Activated effector memory CD4-positive, alpha-beta T cell treated with anti-CD3 and anti-CD28 coated beads, Interleukin-2, amount 50 U/mL, for 16 hours (primary cell): ENCODE results near the gene PSMD1.
"Not testable (repeated sequence)": the region's sequence is repeated elsewhere in the genome, so short reads cannot be mapped to it uniquely, and the experiment has no call there.

Experiments used
- DNase-seq: peaks from one replicate; pipeline ENCODE4 v3.0.0-alpha.2; 2020

Gene PSMD1

DNA sequence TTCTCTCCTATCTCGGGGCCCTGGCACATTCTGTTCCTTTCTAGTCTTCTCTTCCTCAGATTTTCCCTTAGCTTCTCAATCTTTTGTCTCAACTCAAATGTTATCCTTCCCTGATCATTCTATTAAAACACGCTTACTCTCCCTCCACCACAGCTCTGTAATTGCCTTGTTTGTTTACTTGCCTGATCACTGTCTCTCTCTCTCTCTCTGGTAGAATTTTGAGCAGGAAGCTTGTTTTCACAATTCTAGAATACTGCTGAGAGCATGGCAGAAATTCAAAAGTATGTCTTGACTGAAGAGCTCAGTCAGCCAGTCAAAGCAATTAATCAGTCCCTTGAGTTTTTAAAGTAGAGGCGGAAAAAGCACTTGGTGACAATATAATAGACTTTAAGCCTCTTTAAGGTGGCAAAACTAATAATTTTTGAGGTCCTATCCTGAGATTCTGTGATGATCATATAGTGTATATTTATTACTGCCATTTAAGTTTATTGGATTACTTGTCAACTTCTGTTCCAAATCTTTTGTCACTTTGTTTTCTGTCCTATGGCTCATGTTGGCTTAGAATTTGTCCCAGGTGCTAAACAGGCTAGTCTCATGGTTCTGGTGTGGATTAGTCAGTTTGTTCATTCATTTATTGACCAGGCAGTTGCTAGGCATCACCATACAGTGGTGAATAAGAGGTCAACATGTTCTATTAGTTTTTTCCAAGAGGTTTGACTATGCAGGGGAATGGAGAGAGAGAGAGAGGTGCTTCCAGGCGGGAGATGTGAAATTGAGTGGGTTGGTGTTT, 2.3 kb downstream of the PSMD1 start:
- no peak for DNase-seq

DNA sequence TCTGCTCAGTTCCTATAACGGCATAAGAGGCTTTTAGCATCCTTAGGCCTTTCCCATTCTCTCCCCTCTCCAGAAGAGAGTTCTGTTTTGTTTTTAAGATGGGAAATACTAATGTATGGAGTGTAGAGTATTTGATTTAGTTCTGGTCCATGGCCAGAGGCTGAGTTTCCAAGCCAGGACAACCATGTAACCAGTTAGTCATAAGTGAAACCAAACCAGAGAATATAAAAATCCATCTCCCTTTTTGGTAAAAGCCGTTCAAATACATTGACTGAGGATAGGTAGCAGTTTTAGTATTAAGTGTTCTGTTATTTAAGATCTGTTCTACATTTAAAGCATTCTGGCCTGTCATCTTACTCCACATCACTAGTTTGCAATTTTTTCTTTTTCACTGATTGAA, 3.1 kb downstream of the PSMD1 start:
- DNase-seq, result no peak

DNA sequence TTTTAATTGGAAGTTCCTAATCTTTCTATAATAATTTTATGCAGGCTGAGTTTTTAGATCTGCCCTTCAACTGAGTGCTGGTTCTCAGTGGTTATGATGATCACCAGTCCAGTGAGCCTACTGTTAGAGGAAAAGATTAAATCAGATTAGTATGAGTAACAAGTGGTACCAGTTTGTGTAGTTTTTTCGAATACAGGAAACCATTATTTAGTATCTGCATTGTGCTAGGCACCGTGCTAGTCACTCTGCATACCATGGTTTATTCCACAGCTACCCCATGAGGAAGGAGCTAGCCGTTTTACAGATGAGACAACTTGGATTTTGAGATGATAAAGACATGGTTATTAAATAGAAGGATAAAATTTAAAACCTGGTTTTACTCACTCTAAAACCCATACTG, 6.1 kb downstream of the PSMD1 start:
- no peak for DNase-seq

DNA sequence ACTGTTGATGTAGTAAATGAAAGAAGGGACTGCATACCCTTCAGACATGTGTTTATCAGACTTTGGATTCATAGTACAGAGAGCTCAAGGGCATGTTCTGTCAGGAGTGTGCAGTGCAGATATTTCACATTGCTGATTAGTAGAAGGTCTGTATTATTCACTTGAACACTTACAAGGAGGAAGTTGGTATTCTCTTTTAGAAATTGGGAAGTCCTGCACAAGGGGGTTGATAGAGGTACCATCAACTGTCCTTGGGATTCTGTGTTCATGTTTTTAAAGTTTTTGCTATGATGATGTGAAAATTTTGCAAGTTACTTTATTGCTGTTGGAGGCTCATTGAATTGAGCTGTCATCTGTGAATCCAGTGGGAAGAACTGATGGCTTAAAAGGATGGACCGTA, 6.7 kb downstream of the PSMD1 start:
- no peak for DNase-seq

DNA sequence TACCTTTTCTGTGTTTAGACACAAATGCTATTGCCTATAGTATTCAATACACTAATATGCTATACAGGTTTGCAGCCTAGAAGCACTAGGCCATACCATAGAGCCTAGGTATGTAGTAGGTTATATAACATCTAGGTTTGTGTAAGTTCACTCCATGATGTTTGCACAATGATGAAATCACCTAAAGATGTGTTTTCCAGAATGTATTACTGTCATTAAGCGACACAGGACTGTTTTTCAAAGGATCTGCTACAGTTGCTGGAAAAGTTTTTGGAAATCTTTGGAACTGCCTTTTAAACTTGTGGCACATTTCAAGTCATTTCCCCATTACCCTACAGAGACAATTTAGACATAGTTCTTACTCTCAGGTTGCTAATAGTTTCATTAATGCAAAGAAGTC, 9.3 kb downstream of the PSMD1 start:
- DNase-seq, result no peak

DNA sequence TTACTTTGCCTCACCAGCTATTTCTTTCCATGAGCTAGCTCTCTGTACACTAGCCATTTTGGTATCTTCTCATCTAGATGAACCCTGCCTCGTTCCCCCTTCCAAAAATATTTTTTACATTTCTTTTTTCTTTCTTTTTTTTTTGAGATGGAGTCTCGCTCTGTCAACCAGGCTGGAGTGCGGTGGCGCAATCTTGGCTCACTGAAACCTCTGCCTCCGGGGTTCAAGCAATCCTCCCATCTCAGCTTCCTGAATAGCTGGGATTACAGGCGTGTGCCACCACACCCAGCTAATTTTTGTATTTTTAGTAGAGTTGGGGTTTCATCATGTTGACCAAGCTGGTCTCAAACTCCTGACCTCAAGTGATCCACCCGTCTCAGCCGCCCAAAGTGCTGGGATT, 10.9 kb downstream of the PSMD1 start:
- not testable (repeated sequence) for DNase-seq

DNA sequence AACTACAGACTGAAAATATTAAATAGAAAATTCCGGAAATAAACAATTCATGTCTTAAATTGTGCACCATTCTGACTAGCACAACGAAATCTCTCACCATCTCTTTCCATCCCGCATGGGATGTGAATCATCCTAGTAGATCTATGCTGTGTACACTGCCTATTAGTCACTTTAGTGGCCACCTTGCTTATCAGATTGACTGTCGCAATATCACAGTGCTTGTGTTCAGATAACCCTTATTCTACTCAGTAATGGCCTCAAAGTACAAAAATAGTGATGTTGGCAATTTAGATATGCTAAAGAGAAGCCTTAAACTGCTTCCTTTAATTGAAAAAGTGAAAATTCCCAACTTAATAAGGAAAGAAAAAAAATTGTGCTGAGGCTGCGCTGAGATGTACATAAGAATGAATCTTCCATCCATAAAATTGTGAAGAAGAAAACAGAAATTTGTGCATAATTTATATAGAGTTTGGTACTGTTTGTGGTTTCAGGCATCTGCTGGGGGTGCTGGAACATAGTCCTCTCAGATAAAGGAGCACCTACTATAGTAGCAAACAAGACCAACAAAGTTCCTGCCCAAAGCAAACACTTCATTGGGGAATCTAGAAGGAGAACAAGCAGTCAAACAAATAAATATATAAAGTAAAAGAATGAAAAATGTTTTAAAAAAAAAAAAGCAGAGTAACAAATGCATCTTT, 12.0 kb downstream of the PSMD1 start:
- no peak for DNase-seq

DNA sequence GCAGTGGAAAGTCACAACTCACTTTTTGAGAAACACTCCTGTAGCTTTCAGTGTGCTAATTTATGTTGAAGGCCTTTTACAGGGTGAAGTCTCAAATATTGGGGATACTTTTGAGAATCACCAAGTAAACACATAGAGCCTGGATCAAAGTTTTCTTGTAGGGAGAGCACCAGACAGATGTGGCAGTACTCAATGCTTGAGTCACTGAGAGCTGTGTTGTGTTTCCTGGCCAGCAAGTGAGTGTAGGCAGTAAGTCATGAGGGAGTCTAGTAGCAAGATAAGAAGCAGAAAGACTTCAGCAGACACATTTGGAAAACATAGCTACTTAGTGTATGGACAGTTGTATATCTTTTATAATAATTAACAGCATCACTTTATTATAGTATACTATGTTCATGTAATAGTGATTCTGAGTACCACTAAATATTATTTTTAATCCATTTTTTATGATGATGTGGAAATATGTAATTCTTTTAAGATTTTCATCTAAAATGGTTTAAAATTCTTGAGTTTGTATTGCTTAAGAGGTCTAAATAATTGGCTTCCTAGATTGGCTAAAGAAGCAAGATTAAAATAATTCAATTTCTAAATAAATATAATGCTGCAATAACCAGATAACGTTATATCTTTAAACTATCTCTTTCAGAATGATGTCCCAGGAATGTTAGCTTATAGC, 12.8 kb downstream of the PSMD1 start:
- DNase-seq, result no peak

DNA sequence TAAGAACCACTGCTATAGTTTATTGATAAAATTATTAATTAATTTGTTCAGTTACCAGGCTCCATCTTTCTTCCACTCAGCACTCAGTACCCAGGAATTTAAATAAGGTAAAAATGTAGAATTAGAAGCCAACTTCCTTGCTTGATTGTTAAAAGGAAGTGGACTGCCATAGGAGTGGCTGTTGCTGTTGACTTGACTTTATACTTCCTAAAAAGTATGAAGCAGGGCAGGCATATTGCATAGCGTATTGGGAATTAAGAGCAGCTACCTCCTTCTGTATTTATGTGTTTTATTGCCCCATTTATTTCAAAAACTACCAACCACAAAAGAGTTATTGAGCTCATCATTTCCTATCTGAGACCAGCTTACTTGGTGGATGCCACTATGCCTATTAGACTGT, 27.9 kb downstream of the PSMD1 start:
- DNase-seq, result no peak

DNA sequence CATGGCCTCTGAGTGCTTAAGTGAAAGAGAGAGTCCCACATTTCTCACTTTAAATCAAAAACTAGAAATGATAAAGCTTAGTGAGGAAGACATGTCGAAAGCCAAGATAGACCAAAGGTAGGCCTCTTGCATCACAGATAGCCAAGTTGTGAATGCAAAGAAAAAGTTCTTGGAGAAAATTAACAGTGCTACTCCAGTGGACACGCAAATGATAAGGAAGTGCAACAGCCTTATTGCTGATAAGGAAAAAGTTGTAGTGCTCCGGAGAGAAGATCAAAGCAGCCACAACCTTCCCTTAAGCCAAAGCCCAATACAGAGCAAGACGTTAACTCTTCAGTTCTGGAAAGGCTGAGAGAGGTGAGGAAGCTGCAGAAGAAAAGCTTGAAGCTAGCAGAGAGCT, 32.1 kb downstream of the PSMD1 start:
- DNase-seq, result no peak

DNA sequence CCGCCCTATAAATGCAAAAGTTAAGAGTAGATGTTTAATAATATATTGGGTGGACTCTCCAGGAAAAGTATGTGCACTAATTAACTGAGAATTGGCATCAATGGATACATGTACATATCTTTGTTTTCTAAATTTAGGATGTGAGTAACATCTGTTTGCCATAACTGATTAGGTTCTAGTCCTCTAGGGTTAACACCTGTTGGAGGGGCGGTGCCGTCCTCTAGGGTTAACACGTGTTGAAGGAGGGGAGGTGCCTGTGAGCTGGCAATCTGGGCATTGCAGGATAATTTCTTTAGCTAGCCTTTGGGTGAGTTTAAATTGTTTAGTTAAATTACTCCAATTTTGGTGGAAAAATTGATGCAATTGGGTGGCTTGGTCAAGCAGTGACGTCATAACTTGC, 37.3 kb downstream of the PSMD1 start:
- DNase-seq, result no peak

DNA sequence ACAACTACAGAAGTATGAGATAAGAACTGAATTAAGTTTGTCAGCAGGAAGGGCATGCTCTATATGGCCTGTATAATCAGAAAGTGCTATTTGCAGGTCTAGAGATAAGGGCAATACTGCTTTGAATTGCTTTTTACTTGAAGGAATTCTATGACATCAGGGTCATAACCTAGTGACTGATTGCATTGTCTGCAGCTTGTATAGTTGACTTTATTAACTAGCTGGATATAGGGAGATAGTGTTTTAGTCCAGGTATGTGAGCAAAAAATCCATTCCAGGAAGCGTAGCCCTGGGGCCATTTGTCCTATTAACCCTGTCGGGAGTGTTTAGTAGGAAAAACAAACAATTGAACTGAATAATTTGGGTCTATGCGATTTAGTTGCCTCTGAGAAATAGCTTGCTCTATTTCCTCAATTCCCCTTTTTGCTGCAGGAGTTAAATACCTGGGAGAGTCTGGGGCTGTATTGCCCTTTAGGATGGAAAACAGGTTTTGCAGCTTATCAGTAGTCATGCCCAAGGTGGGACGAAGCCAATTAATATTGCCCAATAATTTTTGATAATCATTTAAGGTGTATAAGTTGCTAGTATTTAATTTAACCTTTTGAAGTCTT, 38.2 kb downstream of the PSMD1 start:
- no peak for DNase-seq

DNA sequence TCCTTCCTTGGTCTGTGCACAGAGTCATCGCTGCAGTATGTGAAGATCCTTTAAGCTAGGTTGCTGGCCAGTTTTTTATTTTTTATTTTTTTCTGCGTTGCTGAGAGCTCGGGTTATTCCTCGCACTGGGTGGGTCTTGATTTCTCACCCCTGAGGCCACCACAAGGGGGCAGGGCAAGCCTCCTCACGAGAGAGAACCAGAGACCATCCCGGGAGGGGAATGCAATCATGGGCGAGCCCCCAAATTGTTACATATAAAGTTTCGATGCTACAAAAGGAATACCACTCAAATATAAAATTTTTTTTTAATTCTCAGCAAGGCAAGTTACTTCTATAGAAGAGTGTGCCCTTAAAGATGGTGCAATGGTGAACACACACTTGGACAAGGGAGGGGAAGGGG, 43.3 kb downstream of the PSMD1 start:
- DNase-seq, result no peak

DNA sequence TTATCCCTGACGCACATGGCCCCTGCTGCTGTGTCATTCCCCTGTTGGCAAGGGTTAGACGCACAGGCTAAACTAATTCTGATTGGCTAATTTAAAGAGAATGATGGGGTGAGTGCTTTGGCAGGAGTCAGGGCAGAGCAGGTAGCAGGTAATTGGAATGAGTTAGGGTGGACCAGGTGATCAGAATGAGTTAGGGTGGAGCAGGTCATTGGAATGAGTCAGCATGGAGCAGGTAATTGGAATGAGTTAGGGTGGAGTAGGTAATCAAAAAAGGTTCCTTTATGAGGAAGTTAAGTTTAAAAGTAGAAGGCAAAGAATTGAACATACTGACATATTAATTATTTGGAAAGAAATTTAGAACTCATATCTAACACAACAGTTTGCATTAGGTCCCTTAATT, 43.7 kb downstream of the PSMD1 start:
- DNase-seq, result not testable (repeated sequence)

DNA sequence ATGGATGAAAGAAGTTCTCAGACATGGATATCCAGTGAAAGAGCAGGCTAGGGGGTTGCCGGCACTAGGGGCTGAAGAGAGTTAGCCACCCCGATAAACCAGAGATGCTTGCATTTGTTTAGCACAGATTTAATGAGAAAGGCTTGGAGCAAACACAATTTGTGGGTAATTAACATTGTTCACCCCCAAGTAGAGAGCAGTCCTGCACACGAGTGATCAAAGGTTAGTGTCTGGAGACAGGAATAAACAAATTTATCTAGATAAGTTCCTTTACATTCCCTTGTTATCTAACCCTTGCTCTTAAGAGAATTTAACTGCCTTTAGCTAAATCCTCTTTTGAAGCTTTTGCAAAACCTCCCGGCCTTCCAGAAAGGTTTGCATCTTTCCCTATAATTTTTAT, 44.3 kb downstream of the PSMD1 start:
- DNase-seq, result no peak

DNA sequence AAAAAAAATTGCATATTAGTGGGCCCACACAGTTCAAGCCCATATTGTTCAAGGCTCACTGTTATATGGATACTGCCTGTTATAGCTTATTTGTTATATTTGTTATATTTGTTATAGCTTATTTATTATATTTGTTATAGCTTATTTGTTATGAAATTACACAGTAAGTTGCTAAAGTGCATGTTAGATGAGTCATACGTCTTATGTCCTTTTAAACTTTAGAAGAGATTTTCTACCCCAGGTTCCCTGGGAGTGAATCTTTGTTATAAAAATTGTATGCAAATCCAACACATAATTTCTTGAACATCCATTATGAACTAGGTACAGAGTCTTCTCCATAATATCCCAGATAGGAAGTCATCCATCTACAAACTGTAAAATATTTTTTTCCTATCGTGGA, 46.1 kb downstream of the PSMD1 start:
- no peak for DNase-seq

DNA sequence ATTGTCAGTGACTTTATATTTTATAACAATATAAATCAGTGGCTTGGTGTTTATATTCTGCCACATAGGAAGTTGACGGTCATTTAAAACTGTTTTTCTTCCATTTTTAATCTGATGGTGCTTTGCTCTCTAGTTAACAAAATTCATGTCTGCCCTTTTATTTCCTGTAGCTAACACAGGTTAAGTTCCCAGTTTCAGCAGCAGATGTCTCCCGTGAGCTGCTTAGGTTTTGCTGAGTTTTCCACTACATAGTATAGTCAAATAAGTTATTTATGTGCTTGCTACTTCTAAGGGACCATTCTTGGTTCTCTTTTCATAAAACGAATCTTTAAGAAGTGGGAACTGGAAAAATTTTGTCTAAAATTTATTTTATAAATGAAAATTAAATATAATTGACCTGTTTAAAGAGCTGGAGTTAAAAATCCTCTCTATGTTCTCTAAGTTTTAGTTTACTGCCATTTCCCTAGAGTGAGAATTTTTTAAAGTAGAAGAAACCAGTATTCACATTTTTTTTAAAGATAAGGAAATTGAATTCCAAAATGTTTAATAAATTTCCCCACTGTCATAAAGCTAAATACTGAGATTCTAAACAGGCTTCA, 47.5 kb downstream of the PSMD1 start:
- peak; percentile 83 for DNase-seq

DNA sequence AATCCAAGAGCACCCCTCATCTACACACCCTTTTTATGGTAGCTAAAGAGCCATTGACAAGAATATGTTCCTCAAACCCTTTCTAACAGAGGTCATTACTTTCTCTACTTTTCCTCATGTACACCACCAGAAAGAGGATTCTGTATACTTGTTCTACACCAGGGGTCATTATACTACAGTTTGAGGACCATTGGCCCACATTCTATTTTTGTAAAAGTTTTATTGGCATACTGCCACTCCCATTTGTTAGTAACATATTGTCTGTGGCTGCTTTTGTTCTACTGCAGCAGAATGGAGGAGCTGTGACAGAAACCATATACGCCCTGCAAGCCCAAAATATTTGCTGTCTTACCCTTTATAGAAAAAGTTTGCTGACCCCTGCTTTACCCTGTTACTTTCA, 53.9 kb downstream of the PSMD1 start:
- DNase-seq, result no peak

DNA sequence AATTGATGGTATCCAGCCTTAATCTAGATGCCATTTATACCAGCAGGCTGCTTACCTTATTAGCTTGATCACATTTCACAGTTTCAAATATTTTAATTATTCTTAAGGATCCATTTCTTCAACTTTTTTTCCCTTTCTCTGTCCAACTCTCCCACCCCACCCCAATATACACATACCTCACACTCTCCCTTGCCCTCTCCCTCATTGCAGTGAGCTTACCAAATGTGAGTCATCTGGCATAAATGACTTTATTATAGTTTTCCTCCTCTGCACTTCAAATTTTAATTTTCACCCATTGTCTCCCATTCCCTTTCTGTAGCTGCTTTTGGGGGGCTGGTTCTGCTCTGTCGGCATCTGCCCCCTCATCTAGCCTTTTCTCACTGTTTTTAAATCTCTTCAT, 55.3 kb downstream of the PSMD1 start:
- no peak for DNase-seq

DNA sequence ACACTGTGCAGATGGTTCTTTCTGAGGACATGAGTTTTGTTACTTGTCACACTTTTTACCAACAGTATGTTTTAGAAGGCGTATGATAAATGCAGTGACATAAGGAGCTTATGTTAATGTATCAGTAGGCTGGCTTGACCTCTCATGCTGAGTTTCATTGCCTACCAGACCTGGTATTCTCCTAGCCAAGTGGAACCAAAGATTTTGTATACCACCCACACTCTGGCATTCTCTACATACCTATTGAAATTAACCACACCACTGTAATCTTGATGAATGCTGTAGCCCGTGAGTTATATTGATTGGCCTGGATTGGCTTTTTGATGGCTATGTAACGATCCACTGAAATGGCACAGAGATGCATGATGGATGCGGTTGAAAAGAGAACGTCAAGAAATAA, 56.8 kb downstream of the PSMD1 start:
- no peak for DNase-seq

DNA sequence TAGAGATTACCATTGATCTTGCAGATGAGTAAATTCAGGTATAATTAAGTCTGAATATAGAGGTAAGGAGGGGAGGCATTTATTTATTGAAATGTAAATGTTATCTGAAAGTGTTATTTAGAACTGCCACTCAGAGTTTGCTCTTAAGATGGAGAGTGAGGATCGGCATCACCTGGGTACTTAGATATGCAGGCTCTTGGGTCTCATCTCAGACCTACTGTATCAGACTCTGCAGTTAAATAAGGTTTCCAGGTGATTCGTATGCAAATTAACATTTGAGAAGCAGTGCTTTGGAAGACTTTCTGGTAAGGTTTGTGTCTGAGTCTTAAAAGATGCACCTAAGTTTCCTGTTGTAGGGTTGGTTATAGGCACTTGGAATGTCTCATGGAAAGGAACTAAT, 59.0 kb downstream of the PSMD1 start:
- DNase-seq, result no peak

DNA sequence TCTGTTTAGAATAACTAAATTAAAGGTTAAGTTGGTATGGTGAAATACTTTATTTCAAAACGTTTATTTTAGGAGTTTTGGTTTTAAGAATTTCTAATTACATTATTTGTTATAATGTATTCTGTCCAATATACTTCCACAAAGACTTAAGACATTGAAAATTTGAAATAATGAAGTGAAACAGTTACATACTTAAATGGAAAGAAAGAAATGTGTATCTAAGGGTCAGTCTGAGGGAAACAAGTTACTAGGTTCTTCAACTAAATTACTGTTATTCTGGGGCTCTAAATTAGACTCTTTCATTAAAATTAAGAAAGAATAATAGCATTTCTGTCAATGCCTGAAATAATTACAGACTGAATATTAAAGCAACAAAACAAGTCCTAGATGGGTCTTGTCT, 60.5 kb downstream of the PSMD1 start:
- no peak for DNase-seq

DNA sequence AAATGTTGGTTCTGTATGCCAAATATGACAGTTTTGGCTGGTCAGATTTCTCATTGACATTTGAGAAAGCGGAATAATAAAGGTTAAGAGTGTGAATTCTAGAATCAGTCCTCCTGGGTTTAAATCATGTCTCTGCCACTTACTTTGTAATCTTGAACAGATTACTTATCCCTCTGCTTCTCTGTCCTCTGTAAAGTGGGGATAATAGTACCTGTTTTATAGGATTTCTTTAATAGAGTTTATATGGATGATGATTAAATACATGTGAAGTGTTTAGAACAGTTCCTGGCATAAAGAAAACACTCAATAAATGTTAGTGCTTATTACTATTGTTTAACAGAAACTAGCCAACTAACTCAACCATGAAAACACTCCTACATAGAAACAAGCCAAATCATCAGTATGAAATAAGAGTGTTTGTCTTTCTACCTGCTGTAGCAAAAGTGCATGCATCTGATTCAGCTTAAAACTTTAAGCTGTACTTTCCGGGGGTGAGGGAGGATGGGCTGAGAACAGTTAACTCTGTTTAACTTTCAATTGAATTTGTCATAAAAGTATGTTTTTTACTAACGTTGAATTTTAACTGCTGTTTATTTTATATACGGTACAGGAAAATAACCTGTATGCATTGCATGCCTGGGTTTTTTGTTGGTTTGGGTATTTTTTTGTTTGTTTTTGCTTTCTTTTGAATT, 61.4 kb downstream of the PSMD1 start:
- DNase-seq, result no peak
